Panc1 (cell line): ENCODE data around the gene CFP.

ENCODE experiments used
- CTCF ChIP-seq: fragments of 450-650 bp; IDR thresholded peaks from 2 replicates; pipeline ENCODE4 v1.5.1; 2017; ENCODE audit warnings: mild to moderate bottlenecking
- POLR2AphosphoS5 ChIP-seq: IDR thresholded peaks from 2 replicates; pipeline ENCODE4 v1.6.1; 2012; ENCODE audit warnings: mild to moderate bottlenecking, low read depth, low read length, moderate library complexity
- REST ChIP-seq, 2 experiments: IDR thresholded peaks; 2 replicates each; pipeline ENCODE4 v1.6.1; 2011 to 2012; ENCODE audit warnings: low read depth in 2 of 2, control low read depth in 1 of 2, low read length in 1 of 2, mild to moderate bottlenecking in 1 of 2, moderate library complexity in 1 of 2; ENCODE audit not compliant: insufficient read depth in 1 of 2
- SIN3A ChIP-seq: IDR thresholded peaks from 2 replicates; pipeline ENCODE4 v1.6.1; 2012; ENCODE audit warnings: low read depth, mild to moderate bottlenecking, low read length, moderate library complexity, borderline replicate concordance; ENCODE audit not compliant: insufficient read depth
- TCF7L2 ChIP-seq: IDR thresholded peaks from 2 replicates; pipeline ENCODE4 v1.6.1; 2011; ENCODE audit warnings: mild to moderate bottlenecking, low read depth, low read length, inconsistent platforms

GRCh38 chrX:47637546-47638195 lies 7.9 kb upstream of the CFP start:
- TF ChIP-seq CTCF: no peak
- TF ChIP-seq POLR2AphosphoS5: no peak
- TF ChIP-seq SIN3A: no peak
- TF ChIP-seq REST (IDR thresholded peaks at IDR 0.05; ENCODE audit: insufficient read depth in 1 of 2, low read depth in 2 of 2, low read length in 1 of 2): no peak
- TF ChIP-seq TCF7L2: no peak
